Neural progenitor cell (in vitro differentiated cells): Measurements from ENCODE around the gene MAF.

Experiments used
- CTCF ChIP-seq: fragments of 200-600 bp; sonication (generic); IDR thresholded peaks from 2 replicates; pipeline ENCODE4 v1.5.1; 2017; ENCODE audit warnings: antibody characterized with exemption, mild to moderate bottlenecking
- EZH2 ChIP-seq: fragments of 200-600 bp; sonication (generic); IDR thresholded peaks from 2 replicates; pipeline ENCODE4 v1.6.1; 2017; ENCODE audit warnings: antibody characterized with exemption, mild to moderate bottlenecking, moderate library complexity

GRCh38 chr16:79571065-79571902, 29.3 kb downstream of the MAF start:
- TF ChIP-seq CTCF (no peak), EZH2 (no peak)
